GM19455 (cell line): ENCODE data around the gene TET2.

Experiments used
- ATAC-seq: cut with Tn5 transposase; IDR thresholded peaks from one replicate; pipeline ENCODE4 v1.9.1; 2021; ENCODE audit not compliant: unreplicated experiment

TET2 gene

DNA sequence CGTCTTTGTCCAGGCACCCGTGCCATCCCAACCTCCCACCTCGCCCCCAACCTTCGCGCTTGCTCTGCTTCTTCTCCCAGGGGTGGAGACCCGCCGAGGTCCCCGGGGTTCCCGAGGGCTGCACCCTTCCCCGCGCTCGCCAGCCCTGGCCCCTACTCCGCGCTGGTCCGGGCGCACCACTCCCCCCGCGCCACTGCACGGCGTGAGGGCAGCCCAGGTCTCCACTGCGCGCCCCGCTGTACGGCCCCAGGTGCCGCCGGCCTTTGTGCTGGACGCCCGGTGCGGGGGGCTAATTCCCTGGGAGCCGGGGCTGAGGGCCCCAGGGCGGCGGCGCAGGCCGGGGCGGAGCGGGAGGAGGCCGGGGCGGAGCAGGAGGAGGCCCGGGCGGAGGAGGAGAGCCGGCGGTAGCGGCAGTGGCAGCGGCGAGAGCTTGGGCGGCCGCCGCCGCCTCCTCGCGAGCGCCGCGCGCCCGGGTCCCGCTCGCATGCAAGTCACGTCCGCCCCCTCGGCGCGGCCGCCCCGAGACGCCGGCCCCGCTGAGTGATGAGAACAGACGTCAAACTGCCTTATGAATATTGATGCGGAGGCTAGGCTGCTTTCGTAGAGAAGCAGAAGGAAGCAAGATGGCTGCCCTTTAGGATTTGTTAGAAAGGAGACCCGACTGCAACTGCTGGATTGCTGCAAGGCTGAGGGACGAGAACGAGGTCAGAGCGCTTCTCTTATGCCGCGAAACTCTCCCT lies at the start of gene TET2:
Gene TET2 (plus strand): TSS at position 601 of the 740 bp plus-strand sequence. CDS start 87,067 bp downstream, outside the sequence.
- peak; percentile 83 for ATAC-seq

- ATAC-seq: no peak
Measured at GRCh38 chr4:105102016-105102415, 44.7 kb upstream of the TET2 start.

DNA sequence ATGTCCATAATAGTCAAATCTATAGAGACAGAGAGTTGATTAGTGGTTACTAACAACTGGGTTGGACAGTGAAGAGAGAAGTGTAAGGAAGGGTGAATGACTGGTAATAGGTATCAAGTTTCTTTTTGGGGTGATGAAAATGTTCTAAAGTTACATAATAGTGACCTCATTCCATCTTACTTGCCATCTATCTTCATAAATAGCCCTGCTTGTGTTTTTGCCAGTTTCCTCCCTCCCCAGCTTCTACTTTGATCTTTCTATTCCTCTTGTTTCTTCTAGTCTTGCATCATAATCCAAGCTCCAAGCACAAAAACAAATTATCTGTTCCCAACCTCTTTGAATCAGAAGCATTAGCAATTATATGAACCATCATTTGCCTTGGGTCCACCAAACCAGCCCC lies 40.2 kb upstream of the TET2 start:
- no peak for ATAC-seq

DNA sequence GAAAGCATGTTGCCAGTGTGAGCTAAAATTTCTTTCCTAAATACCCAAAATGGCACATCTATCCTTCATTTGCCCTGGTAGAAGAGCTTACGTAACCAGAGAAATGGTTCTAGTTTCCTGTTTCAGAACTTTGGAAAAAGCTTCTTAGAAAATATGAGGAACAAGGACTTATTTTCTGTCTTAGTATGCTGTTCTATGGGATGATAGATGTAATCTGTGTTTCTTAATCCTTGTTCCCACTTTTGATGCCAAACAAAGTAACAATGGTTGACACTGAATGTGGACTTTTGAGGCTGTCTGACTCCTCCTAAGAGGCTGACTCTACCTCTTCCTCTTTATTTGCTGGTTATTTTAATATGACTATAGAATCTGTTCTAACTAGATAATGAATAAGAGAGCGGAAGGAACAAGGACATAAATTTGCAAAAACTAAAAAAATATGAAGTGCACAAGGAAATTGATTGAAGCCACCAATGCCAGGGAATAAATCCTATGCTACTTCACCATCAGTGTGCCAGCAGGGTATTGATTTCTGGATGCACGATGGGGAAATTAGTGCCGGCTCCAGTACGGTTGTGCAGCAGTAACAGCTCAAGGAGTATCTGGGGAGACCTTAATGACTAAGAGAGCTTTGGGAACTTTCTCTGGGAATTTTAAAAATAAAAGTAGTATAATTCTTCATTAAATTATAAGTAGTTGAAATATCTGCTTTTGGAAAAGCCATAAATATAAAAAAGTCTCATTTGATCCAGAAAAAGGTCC lies 39.4 kb upstream of the TET2 start:
- no peak for ATAC-seq

DNA sequence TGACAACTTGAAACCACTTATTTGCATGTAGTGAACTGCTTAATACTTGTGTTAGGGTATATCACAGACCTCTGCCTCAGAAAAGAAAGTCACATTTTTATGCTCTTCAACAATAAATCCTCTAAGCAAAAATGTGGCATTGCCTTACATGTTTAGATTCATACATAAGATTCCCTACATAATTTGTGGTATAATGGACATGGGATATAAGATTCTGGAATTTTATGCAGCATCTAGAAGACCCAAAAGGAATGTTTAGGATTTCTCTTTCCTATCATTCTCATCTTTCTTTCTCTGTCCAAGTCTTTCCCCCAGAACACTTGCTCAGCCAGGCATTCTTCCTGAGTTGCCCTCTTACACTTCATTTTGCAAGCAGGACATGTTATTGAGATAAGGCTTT lies 37.7 kb upstream of the TET2 start:
- no peak for ATAC-seq

- ATAC-seq: no peak
Measured at GRCh38 chr4:105112274-105112673, 34.4 kb upstream of the TET2 start.

GRCh38 chr4:105113800-105114199 lies 32.9 kb upstream of the TET2 start:
- ATAC-seq: no peak

DNA sequence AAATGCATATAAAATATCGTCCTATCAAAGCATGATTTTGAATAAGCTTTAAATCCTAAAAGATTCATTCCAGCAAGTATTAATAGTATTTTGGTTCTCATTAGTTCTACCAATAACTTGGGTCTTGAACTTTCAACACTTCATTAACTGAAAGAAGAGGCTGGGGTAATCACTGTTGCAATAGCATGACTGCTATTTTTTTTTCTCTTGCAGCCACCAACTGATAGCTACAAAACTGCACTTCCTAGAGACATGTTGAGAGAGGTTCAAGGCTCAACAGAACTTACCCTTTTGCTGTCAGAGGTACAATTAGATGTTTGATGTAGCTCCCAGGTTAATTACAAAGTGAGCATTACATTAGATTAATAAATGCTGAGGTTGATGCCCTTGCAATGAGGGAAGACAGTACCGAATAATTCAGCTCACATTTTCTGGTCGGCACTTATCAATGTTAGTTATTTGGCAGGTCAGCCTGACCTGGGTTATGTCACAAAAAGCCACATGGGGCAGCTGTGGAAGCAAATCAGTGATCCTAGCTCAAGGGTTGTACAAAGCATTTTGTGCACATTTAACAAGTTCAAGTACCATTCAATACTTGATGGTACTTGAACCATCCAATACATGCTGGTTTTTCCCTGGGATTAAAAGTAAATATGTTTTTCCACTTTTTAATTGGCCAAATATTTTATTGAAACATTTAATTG lies 29.9 kb upstream of the TET2 start:
- ATAC-seq: no peak

DNA sequence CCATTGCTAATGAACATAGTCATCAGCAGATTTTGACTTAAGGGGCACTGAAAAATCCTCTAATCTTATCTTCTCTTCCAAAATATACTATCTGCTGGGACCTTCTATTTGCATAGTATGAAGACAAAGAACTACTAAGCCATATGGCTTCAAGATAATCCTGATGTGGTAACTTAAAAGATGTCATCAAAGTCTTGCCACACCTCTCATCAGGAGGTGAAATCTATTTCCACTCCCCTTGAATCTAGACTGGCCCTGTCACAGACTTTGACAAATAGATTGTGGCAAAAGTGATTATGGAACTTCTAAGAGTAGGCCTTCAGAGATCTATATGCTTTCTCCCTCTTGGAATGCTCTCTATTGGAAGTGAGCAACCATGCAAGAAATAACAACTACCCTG lies 27.3 kb upstream of the TET2 start:
- ATAC-seq: no peak

GRCh38 chr4:105120626-105121025 lies 26.1 kb upstream of the TET2 start:
- ATAC-seq: no peak

DNA sequence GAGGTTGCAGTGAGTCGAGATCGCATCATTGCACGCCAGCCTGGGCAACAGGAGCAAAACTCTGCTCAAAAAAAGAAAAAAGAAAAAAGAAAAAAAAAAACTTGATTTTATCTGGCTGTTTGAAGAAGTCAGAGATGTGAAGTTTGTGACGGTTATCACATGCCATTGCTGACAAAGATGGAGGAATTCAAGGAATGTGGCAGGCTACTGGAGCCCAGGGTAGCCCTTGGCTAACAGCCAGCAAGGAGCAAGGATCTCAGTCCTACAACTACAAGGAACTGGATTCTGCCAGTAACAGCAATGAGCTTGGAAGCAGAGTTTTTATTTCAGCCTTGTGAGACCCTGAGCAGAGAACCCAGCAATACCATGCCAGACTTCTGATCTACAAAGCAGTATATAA lies 24.3 kb upstream of the TET2 start:
- ATAC-seq: no peak

DNA sequence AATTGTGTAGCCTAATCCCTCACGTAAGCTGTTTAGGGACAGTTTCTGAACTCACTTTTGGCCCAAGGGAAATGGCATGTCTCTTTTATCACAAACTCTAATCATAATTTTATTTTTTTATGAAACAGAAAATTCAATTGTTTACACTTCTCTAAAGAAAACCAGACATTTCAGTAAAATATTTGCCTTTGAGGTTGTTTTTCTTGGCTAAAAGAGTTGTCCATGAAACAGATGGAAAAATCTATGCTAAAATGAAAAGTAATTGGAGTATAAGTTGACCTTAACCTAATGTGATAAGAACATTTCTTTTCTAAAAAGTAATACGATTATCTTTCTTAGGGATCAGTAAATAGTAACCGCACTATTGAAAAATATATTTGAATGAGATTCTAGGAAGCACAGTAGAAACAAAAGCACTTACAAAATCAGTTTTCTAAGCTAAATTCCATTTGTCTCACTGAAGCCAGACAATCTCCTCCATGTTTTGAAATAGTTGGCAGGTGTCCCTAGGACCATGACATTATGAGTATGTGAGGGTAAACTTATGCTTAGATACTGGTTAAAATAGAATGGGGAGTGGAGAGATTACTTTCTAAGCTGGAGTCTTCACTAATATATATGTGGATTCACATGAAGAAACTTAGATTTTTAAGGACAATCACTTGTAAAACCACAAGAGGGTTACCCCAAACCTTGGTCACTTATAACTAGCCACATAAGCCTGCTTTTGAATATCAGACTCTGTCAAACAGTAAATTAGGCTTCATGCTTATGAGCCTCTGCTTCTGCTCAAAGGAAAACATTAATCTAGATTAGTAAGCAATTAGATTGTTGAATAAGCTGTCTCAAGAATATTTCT lies 20.1 kb upstream of the TET2 start:
- ATAC-seq: no peak

DNA sequence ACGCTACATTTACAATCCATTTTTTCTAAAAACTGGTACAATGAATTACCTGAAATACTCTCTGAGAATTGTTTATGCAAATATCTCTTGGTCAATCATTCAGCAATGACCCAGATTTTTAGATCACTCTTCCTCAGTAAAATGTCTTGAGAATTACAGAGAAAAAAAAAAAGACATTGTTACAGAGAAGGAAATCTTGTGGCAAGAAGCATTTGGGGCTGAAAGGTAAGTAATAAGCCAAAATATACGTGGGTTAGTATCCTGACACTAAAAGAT lies 19.6 kb upstream of the TET2 start:
- no peak for ATAC-seq

- no peak for ATAC-seq
Measured at GRCh38 chr4:105128208-105128607, 18.5 kb upstream of the TET2 start.

DNA sequence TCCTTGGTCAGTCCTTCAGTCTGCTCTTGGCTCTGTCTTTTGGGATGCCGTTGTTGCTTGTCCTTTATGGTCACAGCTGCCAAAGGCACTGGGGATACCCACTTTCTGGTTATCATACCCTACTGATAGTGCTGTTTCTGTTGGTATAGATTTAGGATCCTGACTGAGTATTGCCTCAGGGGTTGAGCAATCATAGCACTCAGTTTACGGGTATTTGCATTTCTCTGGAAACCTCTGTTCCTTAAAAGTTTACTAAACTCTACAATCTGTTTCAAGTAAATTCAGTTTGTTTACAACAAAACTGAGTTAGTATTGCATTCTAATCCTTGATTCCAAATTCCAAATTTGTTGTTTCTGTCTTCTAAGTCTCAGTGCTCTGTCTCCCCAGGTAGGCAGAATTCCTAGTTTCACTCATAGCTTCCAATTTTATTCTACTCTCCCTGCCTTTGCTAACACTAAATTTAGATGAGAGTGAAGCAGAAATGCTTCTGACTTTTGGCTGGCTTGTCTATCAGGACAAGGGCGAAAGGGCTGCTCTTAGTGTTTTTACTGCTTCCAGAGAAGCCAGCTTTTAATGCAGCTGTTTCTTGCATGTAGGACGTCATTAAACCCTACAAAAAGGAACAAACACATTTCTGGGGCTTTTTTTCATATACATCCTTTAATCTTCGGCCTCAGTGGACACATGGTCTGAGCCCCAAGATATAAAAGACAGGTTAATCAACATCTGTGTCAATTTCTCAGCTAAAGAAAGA lies 17.2 kb upstream of the TET2 start:
- ATAC-seq: no peak

- no peak for ATAC-seq
Measured at GRCh38 chr4:105130945-105131344, 15.7 kb upstream of the TET2 start.

DNA sequence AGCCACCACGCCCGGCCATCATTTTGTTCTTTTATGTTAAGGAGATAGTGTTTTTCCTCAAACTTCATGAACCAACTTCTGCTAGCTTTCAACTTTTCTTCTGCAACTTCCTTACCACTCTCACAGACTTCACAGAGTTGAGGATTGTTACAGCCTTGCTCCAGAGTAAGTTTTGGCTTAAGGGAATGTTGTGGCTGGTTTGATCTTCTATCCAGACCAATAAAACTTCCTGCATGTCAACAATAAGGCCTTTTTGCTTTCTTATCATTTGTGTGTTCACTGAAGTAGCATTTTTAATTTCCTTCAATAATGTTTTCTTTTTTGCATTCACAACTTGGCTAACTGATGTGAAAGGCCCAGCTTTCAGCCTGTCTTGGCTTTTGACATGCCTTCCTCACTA lies 12.7 kb upstream of the TET2 start:
- ATAC-seq: no peak

DNA sequence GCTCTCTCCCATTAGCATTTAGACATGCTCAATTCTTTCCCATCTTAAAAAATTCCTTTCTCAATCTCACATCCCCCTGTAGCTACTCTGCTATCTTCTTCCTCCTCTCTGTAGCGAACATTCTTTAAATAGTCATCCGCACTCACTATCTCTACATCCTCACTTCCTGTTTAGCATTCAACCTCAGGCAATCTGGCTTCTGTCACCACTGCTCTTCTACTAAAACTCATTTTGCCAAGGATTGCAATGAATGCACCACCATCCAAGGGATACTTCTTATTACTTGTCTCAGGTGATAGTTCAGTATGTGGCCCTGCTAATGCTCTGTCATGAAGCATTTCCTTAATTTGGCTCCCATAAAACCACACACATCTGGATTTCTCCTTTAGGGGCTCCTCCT lies 10.9 kb upstream of the TET2 start:
- no peak for ATAC-seq

GRCh38 chr4:105137121-105137875 lies 9.4 kb upstream of the TET2 start:
- ATAC-seq: no peak

GRCh38 chr4:105139646-105140045 lies 7.0 kb upstream of the TET2 start:
- ATAC-seq: no peak
